Peyer's patch (tissue), 4 donors: Measurements from ENCODE around the gene FGD5.

Source experiments
- POLR2A ChIP-seq, 2 donors: fragments of 450-650 bp; IDR thresholded peaks; one replicate each; pipeline ENCODE4 v1.5.1; 2017; ENCODE audit warnings: antibody characterized with exemption in 2 of 2, mild to moderate bottlenecking in 2 of 2, moderate library complexity in 2 of 2
- TF ChIP-seq, protein P1 (sequence below), 6 experiments: fragments of 450-650 bp in 4 of 6; fragments of 200-600 bp in 2 of 6; sonication (generic) in 1 of 6; IDR thresholded peaks; one replicate each; pipeline ENCODE4 v1.5.1; 2017 to 2019; ENCODE audit warnings: antibody characterized with exemption in 6 of 6, mild to moderate bottlenecking in 3 of 6, moderate library complexity in 1 of 6

DNA sequence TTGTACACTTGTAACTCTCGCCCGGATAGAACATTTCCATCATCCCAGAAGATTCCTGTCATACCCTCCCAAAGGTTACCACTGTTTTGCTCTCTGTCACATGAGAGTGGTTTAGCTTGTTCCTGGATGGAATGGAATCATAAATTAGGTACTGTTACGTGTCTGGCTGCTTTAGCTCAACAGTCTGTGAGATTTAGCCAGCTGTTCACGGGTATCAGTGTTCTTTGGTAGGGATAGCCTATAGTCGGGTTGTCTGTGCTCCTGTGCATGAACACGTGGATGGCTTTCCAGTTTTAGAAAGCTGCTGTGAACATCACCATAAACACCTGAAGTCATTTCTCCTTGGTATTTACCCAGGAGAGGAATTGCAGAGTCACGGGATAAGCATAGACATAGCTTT lies 70.4 kb downstream of the FGD5 start:
- TF ChIP-seq, protein P1, sequence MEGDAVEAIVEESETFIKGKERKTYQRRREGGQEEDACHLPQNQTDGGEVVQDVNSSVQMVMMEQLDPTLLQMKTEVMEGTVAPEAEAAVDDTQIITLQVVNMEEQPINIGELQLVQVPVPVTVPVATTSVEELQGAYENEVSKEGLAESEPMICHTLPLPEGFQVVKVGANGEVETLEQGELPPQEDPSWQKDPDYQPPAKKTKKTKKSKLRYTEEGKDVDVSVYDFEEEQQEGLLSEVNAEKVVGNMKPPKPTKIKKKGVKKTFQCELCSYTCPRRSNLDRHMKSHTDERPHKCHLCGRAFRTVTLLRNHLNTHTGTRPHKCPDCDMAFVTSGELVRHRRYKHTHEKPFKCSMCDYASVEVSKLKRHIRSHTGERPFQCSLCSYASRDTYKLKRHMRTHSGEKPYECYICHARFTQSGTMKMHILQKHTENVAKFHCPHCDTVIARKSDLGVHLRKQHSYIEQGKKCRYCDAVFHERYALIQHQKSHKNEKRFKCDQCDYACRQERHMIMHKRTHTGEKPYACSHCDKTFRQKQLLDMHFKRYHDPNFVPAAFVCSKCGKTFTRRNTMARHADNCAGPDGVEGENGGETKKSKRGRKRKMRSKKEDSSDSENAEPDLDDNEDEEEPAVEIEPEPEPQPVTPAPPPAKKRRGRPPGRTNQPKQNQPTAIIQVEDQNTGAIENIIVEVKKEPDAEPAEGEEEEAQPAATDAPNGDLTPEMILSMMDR (IDR thresholded peaks at IDR 0.05), result no peak
- no peak for TF ChIP-seq POLR2A (IDR thresholded peaks at IDR 0.05)
